ENCODE measurements around the gene P2RX1.
A peak's percentile ranks its signal among the peaks of the same experiment; 100 is the strongest.

P2RX1 gene

GRCh38 chr17:3914312-3914670 is 2.0 kb downstream of the P2RX1 start:
- H3K27me3 ChIP-seq (ENCODE audit: insufficient read depth, low read length), result 0 out of 2 replicates have a peak, but pooled peaks cover 6% of the 10 kb centered on the region
- no peaks in the 10 kb centered on the region for H3K9me2 ChIP-seq (ENCODE audit: low read depth, low read length)
- no peaks in the 10 kb centered on the region for H4K20me1 ChIP-seq (ENCODE audit: insufficient read depth, low read length)
- H3K4me3 ChIP-seq (ENCODE audit: low read depth, low read length, poor library complexity, severe bottlenecking), result no peak overlapping the region
- H3K4me1 ChIP-seq (ENCODE audit: insufficient read depth, low read length, severe bottlenecking), result peaks cover 37% of the 10 kb centered on the region
- H3K4me2 ChIP-seq (ENCODE audit: low read length), result peak overlapping the region; percentile 13; the same call in 1 of the 2 replicates
- H3K9ac ChIP-seq (ENCODE audit: low read length), result no peak overlapping the region
- H2AFZ ChIP-seq (ENCODE audit: low read length), result no peak overlapping the region
- no peak for TF ChIP-seq EZH2 (IDR thresholded peaks at IDR 0.05; ENCODE audit: borderline replicate concordance, low read length)
- no peak for TF ChIP-seq CTCF (IDR thresholded peaks at IDR 0.05; ENCODE audit: low read length)
- no peaks in the 10 kb centered on the region for H3K36me3 ChIP-seq (ENCODE audit: insufficient read depth, low read length)
- H3K9me3 ChIP-seq (ENCODE audit: low read length), result no peaks in the 10 kb centered on the region
- H3F3A ChIP-seq (ENCODE audit: insufficient read depth, low read length), result no peaks in the 10 kb centered on the region
- H3K27ac ChIP-seq (ENCODE audit: low read depth, low read length, poor library complexity, severe bottlenecking), result no peak overlapping the region
- H3K79me2 ChIP-seq (ENCODE audit: insufficient read depth, low read length), result no peaks in the 10 kb centered on the region

GRCh38 chr17:3913531-3914311 is 2.5 kb downstream of the P2RX1 start:
- H3K9me2 ChIP-seq (ENCODE audit: low read depth, low read length), result no peaks in the 10 kb centered on the region
- H2AFZ ChIP-seq (ENCODE audit: low read length), result no peak overlapping the region
- peaks cover 37% of the 10 kb centered on the region for H3K4me1 ChIP-seq (ENCODE audit: insufficient read depth, low read length, severe bottlenecking)
- H3K36me3 ChIP-seq (ENCODE audit: insufficient read depth, low read length), result no peaks in the 10 kb centered on the region
- TF ChIP-seq CTCF (IDR thresholded peaks at IDR 0.05; ENCODE audit: low read length) (peak; percentile 97), EZH2 (IDR thresholded peaks at IDR 0.05; ENCODE audit: borderline replicate concordance, low read length) (no peak)
- H3K27me3 ChIP-seq (ENCODE audit: insufficient read depth, low read length), result 0 out of 2 replicates have a peak, but pooled peaks cover 6% of the 10 kb centered on the region
- no peaks in the 10 kb centered on the region for H3K79me2 ChIP-seq (ENCODE audit: insufficient read depth, low read length)
- H3F3A ChIP-seq (ENCODE audit: insufficient read depth, low read length), result no peaks in the 10 kb centered on the region
- H3K9ac ChIP-seq (ENCODE audit: low read length), result no peak overlapping the region
- no peak overlapping the region for H3K27ac ChIP-seq (ENCODE audit: low read depth, low read length, poor library complexity, severe bottlenecking)
- H3K4me3 ChIP-seq (ENCODE audit: low read depth, low read length, poor library complexity, severe bottlenecking), result no peak overlapping the region
- H4K20me1 ChIP-seq (ENCODE audit: insufficient read depth, low read length), result no peaks in the 10 kb centered on the region
- no peaks in the 10 kb centered on the region for H3K9me3 ChIP-seq (ENCODE audit: low read length)
- H3K4me2 ChIP-seq (ENCODE audit: low read length), result peak overlapping the region; percentile 13; the same call in 1 of the 2 replicates

GRCh38 chr17:3912827-3913226 is 3.4 kb downstream of the P2RX1 start:
- H4K20me1 ChIP-seq (ENCODE audit: insufficient read depth, low read length), result no peaks in the 10 kb centered on the region
- no peaks in the 10 kb centered on the region for H3K9me3 ChIP-seq (ENCODE audit: low read length)
- no peaks in the 10 kb centered on the region for H3K9me2 ChIP-seq (ENCODE audit: low read depth, low read length)
- peaks cover 37% of the 10 kb centered on the region for H3K4me1 ChIP-seq (ENCODE audit: insufficient read depth, low read length, severe bottlenecking)
- H3K4me3 ChIP-seq (ENCODE audit: low read depth, low read length, poor library complexity, severe bottlenecking), result no peak overlapping the region
- no peaks in the 10 kb centered on the region for H3K36me3 ChIP-seq (ENCODE audit: insufficient read depth, low read length)
- H3K9ac ChIP-seq (ENCODE audit: low read length), result no peak overlapping the region
- no peaks in the 10 kb centered on the region for H3K79me2 ChIP-seq (ENCODE audit: insufficient read depth, low read length)
- no peaks in the 10 kb centered on the region for H3F3A ChIP-seq (ENCODE audit: insufficient read depth, low read length)
- 0 out of 2 replicates have a peak, but pooled peaks cover 6% of the 10 kb centered on the region for H3K27me3 ChIP-seq (ENCODE audit: insufficient read depth, low read length)
- TF ChIP-seq CTCF (IDR thresholded peaks at IDR 0.05; ENCODE audit: low read length) (no peak), EZH2 (IDR thresholded peaks at IDR 0.05; ENCODE audit: borderline replicate concordance, low read length) (no peak)
- no peak overlapping the region for H3K27ac ChIP-seq (ENCODE audit: low read depth, low read length, poor library complexity, severe bottlenecking)
- no peak overlapping the region for H2AFZ ChIP-seq (ENCODE audit: low read length)
- H3K4me2 ChIP-seq (ENCODE audit: low read length), result no peak overlapping the region
